ENCODE measurements around the gene LACC1. TPM values are rescaled to one million over a fixed set of nuclear protein-coding genes. Genes with fewer than 3 reads are reported as not detected.

The LACC1 gene
- total RNA-seq, 1 experiment from 2014 or later: 7.2 TPM

- Histone ChIP-seq H3K27me3 (replicated peaks; ENCODE audit: control insufficient read depth, insufficient read depth, low read length) (no peaks in the 10 kb centered on the region), H3K9me3 (peaks cover 19% of the 10 kb centered on the region), H3K36me3 (ENCODE audit: control insufficient read depth, insufficient read depth, low read length) (no peaks in the 10 kb centered on the region), H3K4me1 (peaks cover 24% of the 10 kb centered on the region), H3K4me3 (ENCODE audit: low read depth, low read length) (no peak overlapping the region)
- peaks cover 29% of the 10 kb centered on the region for H3K36me3 Mint-ChIP-seq (ENCODE audit: insufficient read depth, unreplicated experiment)
- BruUV-seq (replicated peaks): no TSS peak
- H3K4me1 Mint-ChIP-seq (ENCODE audit: low read depth, unreplicated experiment): peaks cover 12% of the 10 kb centered on the region
- peak in 1 of 2 experiments; percentile 9 for DNase-seq
- ChIA-PET CTCF (interaction anchor here (0.7 kb wide), 1 partner anchor 34 kb away, joined by 3 read pairs; no protein-coding TSS in a partner anchor), POLR2A (interaction anchor here (0.7 kb wide), 1 partner anchor 30 kb away, joined by 4 read pairs; no protein-coding TSS in a partner anchor)
- TF ChIP-seq, protein P1, sequence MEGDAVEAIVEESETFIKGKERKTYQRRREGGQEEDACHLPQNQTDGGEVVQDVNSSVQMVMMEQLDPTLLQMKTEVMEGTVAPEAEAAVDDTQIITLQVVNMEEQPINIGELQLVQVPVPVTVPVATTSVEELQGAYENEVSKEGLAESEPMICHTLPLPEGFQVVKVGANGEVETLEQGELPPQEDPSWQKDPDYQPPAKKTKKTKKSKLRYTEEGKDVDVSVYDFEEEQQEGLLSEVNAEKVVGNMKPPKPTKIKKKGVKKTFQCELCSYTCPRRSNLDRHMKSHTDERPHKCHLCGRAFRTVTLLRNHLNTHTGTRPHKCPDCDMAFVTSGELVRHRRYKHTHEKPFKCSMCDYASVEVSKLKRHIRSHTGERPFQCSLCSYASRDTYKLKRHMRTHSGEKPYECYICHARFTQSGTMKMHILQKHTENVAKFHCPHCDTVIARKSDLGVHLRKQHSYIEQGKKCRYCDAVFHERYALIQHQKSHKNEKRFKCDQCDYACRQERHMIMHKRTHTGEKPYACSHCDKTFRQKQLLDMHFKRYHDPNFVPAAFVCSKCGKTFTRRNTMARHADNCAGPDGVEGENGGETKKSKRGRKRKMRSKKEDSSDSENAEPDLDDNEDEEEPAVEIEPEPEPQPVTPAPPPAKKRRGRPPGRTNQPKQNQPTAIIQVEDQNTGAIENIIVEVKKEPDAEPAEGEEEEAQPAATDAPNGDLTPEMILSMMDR (IDR thresholded peaks at IDR 0.05; ENCODE audit: insufficient read depth in 1 of 2, low read depth in 1 of 2, low read length in 1 of 2, severe bottlenecking in 1 of 2, unreplicated experiment in 1 of 2): no peak
- H3K9me3 Mint-ChIP-seq (ENCODE audit: unreplicated experiment): peaks cover 34% of the 10 kb centered on the region
- H3K27ac Mint-ChIP-seq (ENCODE audit: unreplicated experiment): peak overlapping the region; percentile 51
- H3K4me3 Mint-ChIP-seq (ENCODE audit: unreplicated experiment): no peak overlapping the region
- intact Hi-C loops (cut with micrococcal nuclease; ENCODE audit: unreplicated experiment): no loop called here
- H3K27me3 Mint-ChIP-seq (ENCODE audit: insufficient read depth, unreplicated experiment): no peaks in the 10 kb centered on the region
These were observed 31.6 kb upstream of the LACC1 start for GRCh38 chr13:43848001-43848649.

- Histone ChIP-seq H3K4me1 (peaks cover 24% of the 10 kb centered on the region), H3K27me3 (replicated peaks; ENCODE audit: control insufficient read depth, insufficient read depth, low read length) (no peaks in the 10 kb centered on the region), H3K9me3 (peaks cover 29% of the 10 kb centered on the region), H3K4me3 (ENCODE audit: low read depth, low read length) (no peak overlapping the region), H3K36me3 (ENCODE audit: control insufficient read depth, insufficient read depth, low read length) (no peaks in the 10 kb centered on the region)
- POLR2A ChIA-PET: no interaction called here
- Mint-ChIP-seq H3K4me1 (ENCODE audit: low read depth, unreplicated experiment) (peaks cover 12% of the 10 kb centered on the region), H3K27me3 (ENCODE audit: insufficient read depth, unreplicated experiment) (no peaks in the 10 kb centered on the region), H3K4me3 (ENCODE audit: unreplicated experiment) (no peak overlapping the region), H3K27ac (ENCODE audit: unreplicated experiment) (no peak overlapping the region), H3K9me3 (ENCODE audit: unreplicated experiment) (peaks cover 60% of the 10 kb centered on the region), H3K36me3 (ENCODE audit: insufficient read depth, unreplicated experiment) (peaks cover 37% of the 10 kb centered on the region)
- no TSS peak for BruUV-seq (replicated peaks)
- CTCF ChIA-PET: no interaction called here
- DNase-seq: no peak
- intact Hi-C loops (cut with micrococcal nuclease; ENCODE audit: unreplicated experiment): no loop called here
- TF ChIP-seq, protein P1 (IDR thresholded peaks at IDR 0.05; ENCODE audit: insufficient read depth in 1 of 2, low read depth in 1 of 2, low read length in 1 of 2, severe bottlenecking in 1 of 2, unreplicated experiment in 1 of 2): no peak
These were observed 28.8 kb upstream of the LACC1 start for GRCh38 chr13:43850873-43851272.

DNA sequence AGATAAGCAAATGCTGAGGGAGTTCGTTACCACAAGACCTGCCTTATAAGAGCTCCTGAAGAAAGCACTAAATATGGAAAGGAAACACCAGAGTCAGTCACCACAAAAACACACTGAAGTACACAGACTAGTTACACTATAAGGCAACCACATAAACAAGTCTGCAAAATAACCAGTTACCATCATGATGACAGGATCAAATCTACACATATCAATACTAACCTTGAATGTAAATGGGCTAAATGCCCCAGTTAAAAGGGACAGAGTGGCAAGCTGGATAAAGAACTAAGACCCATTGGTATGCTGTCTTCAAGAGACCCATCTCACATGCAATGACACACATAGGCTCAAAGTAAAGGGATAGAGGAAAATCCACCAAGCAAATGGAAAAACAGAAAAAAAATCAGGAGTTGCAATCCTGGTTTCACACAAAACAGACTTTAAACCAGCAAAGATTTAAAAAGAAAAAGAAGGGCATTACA is 26.7 kb upstream of the LACC1 start:
- H3K36me3 ChIP-seq (ENCODE audit: control insufficient read depth, insufficient read depth, low read length): no peaks in the 10 kb centered on the region
- H3K9me3 ChIP-seq: peaks cover 29% of the 10 kb centered on the region
- no peaks in the 10 kb centered on the region for H3K27me3 Mint-ChIP-seq (ENCODE audit: insufficient read depth, unreplicated experiment)
- POLR2A ChIA-PET: no interaction called here
- H3K27ac Mint-ChIP-seq (ENCODE audit: unreplicated experiment): no peak overlapping the region
- CTCF ChIA-PET: no interaction called here
- H3K9me3 Mint-ChIP-seq (ENCODE audit: unreplicated experiment): peaks cover 60% of the 10 kb centered on the region
- no TSS peak for BruUV-seq (replicated peaks)
- H3K4me3 ChIP-seq (ENCODE audit: low read depth, low read length): no peak overlapping the region
- H3K4me3 Mint-ChIP-seq (ENCODE audit: unreplicated experiment): no peak overlapping the region
- H3K36me3 Mint-ChIP-seq (ENCODE audit: insufficient read depth, unreplicated experiment): peaks cover 43% of the 10 kb centered on the region
- DNase-seq: no peak
- peaks cover 21% of the 10 kb centered on the region for H3K4me1 ChIP-seq
- intact Hi-C loops (cut with micrococcal nuclease; ENCODE audit: unreplicated experiment): no loop called here
- peaks cover 7% of the 10 kb centered on the region for H3K4me1 Mint-ChIP-seq (ENCODE audit: low read depth, unreplicated experiment)
- TF ChIP-seq, protein P1 (IDR thresholded peaks at IDR 0.05; ENCODE audit: insufficient read depth in 1 of 2, low read depth in 1 of 2, low read length in 1 of 2, severe bottlenecking in 1 of 2, unreplicated experiment in 1 of 2): no peak
- no peaks in the 10 kb centered on the region for H3K27me3 ChIP-seq (replicated peaks; ENCODE audit: control insufficient read depth, insufficient read depth, low read length)
